Ureter (tissue), 1 donor: ENCODE data around the gene AHNAK2. TPM values are rescaled to one million over a fixed set of nuclear protein-coding genes. Genes with fewer than 3 reads are reported as not detected.
"Not testable (repeated sequence)": the region's sequence is repeated elsewhere in the genome, so short reads cannot be mapped to it uniquely, and the experiment has no call there.

Experiments used
- DNase-seq: peaks from one replicate; pipeline ENCODE4 v3.0.0-alpha.2; 2020; ENCODE audit warnings: low spot score
- total RNA-seq: library from RNA; stranded (reverse); gene quantifications from one replicate; pipeline ENCODE4 v1.2.4, GENCODE V29; 2023
- donor health status: DM: yes; HTN: yes; CAD: no.

Gene AHNAK2
- total RNA-seq, 1 donor from 2014 or later: 34.5 TPM

DNA sequence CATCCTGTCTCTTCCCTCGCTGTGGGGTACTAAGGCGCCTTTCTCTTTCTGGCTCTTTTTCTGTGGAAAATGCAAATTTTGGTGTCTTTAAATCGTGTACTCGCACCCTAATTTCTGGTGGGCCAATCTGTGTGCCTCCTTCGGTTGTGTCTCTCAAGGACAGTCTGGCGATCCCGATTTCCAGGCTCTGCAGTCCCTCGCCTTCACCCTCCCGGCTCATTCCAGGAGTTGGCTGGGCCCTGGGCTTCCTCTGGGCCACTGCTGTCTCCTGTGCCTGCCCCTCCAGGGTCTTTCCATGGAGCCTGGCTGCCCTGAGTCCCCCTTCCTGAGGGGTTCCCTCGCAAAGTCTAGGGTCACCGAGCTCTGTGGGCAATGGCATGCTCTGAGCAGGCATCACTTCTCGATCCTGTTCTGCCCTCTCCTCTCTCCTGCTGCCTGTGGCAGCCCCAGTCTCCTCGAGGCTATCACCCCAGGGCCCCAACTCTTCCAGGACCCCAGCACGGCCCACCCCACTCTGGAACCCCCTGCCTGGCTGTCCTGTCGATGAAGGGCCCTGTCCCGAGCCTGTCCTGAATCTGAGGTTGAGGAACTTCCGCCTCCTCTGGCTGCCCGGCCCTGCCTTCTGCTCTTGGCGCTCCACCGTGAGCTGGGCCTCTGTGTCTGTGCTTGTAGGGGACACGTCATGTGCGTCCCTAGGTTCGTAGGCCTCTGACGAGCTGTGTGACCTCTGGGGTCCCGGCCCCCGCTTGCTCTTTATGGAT is 24.1 kb downstream of the AHNAK2 start:
- DNase-seq: no peak

DNA sequence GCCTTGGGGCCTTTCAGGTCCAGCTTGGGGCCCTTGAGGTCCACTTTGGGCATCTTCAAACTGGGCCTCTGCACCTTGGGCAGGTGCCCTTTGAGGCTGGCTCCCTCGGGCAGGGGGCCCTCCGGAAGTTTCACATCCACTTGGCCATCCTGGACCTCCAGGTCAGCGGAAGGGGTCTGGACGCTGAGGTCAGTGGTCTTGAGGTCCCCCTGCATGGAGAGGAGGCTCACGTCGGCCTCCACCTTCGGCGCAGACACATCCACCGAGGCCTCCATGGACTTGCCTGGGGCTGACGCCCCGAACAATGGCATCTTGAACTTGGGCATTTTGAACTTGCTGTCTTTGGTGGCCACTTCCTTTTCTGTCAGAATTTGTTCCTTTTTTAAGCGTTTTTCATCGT is 25.1 kb downstream of the AHNAK2 start:
- no peak for DNase-seq

DNA sequence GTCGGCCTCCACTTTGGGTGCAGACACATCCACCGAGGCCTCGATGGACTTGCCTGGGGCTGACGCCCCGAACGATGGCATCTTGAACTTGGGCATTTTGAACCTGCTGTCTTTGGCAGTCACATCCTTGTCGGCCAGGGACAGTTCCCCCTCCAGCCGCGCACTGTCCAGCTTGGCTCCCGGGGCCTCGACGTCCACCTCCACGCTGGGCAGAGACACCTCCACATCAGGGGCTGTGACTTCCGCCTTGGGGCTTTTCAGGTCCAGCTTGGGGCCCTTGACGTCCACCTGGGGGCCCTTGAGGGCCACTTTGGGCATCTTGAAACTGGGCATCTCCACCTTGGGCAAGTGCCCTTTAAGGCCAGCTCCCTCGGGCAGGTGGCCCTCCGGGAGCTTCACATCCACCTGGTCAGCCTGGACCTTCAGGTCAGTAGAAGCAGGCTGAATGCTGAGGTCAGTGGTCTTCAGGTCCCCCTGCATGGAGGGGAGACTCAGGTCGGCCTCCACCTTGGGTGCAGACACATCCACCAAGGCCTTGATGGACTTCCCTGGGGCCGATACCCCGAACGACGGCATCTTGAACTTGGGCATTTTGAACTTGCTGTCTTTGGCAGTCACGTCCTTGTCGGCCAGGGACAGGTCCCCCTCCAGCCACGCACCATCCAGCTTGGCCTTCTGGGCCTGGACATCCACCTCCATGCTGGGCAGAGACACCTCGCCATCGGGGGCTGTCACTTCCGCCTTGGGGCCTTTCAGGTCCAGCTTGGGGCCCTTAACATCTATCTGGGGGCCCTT is 26.1 kb downstream of the AHNAK2 start:
- not testable (repeated sequence) for DNase-seq

DNA sequence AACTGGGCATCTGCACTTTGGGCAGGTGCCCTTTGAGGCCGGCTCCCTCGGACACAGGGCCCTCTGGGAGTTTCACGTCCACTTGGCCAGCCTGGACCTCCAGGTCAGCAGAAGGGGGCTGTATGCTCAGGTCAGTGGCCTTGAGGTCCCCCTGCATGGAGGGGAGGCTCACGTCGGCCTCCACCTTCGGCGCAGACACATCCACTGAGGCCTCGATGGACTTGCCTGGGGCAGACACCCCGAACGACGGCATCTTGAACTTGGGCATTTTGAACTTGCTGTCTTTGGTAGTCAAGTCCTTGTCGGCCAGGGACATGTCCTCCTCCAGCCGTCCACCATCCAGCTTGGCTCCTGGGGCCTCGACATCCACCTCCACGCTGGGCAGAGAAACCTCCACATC is 27.5 kb downstream of the AHNAK2 start:
- DNase-seq: not testable (repeated sequence)

DNA sequence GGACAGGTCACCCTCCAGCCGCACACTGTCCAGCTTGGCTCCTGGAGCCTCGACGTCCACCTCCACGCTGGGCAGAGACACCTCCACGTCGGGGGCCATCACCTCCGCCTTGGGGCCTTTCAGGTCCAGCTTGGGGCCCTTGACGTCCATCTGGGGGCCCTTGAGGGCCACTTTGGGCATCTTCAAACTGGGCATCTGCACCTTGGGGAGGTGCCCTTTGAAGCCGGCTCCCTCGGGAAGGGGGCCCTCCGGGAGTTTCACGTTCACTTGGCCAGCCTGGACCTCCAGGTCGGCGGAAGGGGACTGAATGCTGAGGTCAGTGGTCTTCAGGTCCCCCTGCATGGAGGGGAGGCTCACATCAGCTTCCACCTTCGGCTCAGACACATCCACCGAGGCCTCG is 28.2 kb downstream of the AHNAK2 start:
- DNase-seq: no peak

DNA sequence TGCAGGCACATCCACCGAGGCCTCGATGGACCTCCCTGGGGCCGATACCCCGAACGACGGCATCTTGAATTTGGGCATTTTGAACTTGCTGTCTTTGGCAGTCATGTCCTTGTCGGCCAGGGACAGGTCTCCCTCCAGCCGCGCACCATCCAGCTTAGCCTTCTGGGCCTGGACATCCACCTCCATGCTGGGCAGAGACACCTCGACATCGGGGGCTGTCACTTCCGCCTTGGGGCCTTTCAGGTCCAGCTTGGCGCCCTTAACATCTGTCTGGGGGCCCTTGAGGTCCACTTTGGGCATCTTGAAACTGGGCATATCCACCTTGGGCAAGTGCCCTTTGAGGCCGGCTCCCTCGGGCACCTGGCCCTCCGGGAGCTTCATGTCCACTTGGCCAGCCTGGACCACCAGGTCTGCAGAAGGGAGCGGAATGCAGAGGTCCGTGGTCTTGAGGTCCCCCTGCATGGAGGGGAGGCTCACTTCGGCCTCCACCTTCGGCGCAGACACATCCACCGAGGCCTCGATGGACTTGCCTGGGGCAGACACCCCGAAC is 28.7 kb downstream of the AHNAK2 start:
- not testable (repeated sequence) for DNase-seq

DNA sequence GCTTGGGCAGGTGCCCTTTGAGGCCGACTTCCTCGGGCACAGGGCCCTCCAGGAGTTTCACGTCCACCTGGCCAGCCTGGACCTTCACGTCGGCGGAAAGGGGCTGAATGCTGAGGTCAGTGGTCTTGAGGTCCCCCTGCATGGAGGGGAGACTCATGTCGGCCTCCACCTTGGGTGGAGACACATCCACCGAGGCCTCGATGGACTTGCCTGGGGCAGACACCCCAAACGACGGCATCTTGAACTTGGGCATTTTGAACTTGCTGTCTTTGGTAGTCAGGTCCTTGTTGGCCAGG is 29.5 kb downstream of the AHNAK2 start:
- DNase-seq: no peak

DNA sequence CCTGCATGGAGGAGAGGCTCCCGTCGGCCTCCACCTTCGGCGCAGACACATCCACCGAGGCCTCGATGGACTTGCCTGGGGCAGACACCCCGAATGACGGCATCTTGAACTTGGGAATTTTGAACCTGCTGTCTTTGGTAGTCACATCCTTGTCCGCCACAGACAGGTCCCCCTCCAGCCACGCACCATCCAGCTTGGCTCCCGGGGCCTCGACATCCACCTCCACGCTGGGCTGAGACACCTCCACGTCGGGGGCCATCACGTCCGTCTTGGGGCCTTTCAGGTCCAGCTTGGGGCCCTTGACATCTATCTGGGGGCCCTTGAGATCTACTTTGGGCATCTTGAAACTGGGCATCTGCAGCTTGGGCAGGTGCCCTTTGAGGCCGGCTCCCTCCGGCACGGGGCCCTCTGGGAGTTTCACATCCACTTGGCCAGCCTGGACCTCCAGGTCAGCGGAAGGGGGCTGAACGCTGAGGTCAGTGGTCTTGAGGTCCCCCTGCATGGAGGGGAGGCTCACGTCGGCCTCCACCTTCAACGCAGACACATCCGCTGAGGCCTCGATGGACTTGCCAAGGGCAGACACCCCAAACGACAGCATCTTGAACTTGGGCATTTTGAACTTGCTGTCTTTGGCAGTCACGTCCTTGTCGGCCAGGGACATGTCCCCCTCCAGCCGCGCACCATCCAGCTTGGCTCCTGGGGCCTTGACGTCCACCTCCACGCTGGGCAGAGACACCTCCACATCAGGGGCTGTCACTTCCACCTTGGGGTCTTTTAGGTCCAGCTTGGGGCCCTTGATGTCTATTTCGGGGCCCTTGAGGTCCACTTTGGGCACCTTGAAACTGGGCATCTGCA is 30.1 kb downstream of the AHNAK2 start:
- not testable (repeated sequence) for DNase-seq

DNA sequence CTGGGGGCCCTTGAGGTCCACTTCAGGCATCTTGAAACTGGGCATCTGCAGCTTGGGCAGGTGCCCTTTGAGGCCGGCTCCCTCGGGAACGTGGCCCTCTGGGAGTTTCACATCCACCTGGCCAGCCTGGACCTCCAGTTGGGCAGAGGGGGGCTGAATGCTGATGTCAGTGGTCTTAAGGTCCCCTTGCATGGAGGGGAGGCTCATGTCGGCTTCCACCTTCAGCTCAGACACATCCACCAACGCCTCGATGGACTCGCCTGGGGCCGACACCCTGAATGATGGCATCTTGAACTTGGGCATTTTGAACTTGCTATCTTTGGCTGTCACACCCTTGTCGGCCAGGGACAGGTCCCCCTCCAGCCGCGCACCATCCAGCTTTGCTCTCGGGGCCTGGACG is 31.0 kb downstream of the AHNAK2 start:
- not testable (repeated sequence) for DNase-seq

DNA sequence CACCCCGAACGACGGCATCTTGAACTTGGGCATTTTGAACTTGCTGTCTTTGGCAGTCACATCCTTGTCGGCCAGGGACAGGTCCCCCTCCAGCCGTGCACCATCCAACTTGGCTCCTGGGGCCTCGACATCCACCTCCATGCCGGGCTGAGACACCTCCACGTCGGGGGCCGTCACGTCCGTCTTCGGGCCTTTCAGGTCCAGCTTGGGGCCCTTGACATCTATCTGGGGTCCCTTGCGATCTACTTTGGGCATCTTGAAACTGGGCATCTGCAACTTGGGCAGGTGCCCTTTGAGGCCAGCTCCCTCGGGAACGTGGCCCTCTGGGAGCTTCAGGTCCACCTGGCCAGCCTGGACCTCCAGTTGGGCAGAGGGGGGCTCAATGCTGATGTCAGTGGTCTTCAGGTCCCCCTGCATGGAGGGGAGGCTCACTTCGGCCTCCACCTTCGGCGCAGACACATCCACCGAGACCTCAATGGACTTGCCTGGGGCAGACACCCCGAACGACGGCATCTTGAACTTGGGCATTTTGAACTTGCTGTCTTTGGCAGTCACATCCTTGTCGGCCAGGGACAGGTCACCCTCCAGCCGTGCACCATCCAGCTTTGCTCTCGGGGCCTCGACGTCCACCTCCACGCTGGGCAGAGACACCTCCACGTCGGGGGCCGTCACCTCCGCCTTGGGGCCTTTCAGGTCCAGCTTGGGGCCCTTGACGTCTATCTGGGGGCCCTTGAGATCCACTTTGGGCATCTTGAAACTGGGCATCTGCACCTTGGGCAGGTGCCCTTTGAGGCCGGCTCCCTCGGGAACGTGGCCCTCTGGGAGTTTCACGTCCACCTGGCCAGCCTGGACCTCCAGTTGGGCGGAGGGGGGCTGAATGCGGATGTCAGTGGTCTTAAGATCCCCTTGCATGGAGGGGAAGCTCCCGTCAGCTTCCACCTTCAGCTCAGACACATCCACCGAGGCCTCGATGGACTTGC is 31.9 kb downstream of the AHNAK2 start:
- DNase-seq: not testable (repeated sequence)

DNA sequence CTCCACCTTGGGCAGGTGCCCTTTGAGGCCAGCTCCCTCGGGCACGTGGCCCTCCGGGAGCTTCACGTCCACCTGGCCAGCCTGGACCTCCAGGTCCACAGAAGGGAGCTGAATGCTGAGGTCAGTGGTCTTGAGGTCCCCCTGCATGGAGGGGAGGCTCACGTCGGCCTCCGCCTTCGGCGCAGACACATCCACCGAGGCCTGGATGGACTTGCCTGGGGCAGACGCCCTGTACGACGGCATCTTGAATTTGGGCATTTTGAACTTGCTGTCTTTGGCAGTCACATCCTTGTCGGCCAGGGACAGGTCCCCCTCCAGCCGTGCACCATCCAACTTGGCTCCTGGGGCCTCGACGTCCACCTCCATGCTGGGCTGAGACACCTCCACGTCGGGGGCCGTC is 32.9 kb downstream of the AHNAK2 start:
- DNase-seq: not testable (repeated sequence)

DNA sequence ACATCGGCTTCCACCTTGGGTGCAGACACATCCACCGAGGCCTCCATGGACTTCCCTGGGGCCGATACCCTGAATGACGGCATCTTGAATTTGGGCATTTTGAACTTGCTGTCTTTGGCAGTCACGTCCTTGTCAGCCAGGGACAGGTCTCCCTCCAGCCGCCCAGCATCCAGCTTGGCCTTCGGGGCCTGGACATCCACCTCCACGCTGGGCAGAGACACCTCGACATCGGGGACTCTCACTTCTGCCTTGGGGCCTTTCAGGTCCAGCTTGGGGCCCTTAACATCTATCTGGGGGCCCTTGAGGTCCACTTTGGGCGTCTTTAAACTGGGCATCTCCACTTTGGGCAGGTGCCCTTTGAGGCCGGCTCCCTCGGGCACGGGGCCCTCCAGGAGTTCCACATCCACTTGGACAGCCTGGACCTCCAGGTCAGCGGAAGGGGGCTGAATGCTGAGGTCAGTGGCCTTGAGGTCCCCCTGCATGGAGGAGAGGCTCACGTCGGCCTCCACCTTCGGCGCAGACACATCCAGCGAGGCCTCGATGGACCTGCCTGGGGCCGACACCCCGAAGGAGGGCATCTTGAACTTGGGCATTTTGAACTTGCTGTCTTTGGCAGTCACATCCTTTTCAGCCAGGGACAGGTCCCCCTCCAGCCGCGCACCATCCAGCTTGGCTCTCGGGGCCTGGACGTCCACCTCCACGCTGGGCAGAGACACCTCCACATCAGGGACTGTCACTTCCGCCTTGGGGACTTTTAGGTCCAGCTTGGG is 33.6 kb downstream of the AHNAK2 start:
- DNase-seq: not testable (repeated sequence)

DNA sequence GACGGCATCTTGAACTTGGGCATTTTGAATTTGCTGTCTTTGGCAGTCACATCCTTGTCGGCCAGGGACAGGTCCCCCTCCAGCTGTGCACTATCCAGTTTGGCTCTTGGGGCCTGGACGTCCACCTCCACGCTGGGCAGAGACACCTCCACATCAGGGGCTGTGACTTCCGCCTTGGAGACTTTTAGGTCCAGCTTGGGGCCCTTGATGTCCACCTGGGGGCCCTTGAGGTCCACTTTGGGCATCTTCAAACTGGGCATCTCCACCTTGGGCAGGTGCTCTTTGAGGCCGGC is 34.2 kb downstream of the AHNAK2 start:
- not testable (repeated sequence) for DNase-seq

DNA sequence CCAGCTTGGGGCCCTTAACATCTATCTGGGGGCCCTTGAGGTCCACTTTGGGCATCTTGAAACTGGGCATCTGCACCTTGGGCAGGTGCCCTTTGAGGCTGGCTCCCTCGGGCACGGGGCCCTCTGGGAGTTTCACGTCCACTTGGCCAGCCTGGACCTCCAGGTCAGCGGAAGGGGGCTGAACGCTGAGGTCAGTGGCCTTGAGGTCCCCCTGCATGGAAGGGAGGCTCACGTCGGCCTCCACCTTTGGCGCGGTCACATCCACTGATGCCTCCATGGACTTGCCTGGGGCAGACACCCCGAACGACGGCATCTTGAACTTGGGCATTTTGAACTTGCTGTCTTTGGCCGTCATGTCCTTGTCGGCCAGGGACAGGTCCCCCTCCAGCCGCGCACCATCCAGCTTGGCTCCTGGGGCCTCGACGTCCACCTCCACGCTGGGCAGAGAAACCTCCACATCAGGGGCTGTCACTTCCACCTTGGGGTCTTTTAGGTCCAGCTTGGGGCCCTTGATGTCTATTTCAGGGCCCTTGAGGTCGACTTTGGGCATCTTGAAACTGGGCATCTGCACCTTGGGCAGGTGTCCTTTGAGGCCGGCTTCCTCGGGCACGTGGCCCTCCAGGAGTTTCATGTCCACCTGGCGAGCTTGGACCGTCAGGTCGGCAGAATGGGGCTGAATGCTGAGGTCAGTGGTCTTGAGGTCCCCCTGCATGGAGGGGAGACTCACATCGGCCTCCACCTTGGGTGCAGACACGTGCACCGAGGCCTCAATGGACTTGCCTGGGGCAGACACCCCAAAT is 34.8 kb downstream of the AHNAK2 start:
- not testable (repeated sequence) for DNase-seq

DNA sequence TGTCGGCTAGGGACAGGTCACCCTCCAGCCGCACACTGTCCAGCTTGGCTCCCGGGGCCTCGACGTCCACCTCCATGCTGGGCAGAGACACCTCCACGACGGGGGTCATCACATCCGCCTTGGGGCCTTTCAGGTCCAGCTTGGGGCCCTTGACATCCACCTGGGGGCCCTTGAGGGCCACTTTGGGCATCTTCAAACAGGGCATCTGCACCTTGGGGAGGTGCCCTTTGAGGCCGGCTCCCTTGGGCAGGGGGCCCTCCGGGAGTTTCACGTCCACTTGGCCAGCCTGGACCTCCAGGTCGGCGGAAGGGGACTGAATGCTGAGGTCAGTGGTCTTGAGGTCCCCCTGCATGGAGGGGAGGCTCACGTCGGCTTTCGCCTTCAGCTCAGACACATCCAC is 35.6 kb downstream of the AHNAK2 start:
- no peak for DNase-seq

DNA sequence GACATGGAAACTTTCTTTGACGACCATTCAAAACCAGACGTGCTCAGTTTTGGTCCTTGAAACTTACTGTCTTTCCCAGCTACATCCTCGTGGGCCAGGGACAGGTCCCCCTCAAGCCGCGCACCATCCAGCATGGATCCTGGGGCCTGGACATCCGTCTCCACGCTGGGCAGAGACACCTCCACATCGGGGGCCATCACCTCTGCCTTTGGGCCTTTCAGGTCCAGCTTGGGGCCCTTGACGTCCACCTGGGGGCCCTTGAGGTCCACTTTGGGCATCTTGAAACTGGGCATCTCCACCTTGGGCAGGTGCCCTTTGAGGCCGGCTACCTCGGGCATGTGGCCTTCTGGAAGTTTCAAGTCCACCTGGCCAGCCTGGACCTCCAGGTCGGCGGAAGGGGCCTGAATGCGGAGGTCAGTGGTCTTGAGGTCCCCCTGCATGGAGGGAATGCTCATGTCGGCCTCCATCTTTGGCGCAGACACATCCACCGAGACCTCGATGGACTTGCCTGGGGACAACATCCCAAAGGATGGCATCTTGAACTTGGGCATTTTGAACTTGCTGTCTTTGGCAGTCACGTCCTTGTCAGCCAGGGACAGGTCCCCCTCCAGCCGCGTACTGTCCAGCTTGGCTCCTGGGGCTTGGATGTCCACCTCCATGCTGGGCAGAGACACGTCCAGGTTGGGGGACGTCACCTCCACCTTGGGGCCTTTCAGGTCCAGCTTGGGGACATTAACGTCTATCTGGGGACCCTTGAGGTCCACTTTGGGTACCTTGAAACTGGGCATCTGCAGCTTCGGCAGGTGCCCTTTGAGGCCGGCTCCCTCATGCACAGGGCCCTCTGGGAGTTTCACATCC is 36.4 kb downstream of the AHNAK2 start:
- no peak for DNase-seq

DNA sequence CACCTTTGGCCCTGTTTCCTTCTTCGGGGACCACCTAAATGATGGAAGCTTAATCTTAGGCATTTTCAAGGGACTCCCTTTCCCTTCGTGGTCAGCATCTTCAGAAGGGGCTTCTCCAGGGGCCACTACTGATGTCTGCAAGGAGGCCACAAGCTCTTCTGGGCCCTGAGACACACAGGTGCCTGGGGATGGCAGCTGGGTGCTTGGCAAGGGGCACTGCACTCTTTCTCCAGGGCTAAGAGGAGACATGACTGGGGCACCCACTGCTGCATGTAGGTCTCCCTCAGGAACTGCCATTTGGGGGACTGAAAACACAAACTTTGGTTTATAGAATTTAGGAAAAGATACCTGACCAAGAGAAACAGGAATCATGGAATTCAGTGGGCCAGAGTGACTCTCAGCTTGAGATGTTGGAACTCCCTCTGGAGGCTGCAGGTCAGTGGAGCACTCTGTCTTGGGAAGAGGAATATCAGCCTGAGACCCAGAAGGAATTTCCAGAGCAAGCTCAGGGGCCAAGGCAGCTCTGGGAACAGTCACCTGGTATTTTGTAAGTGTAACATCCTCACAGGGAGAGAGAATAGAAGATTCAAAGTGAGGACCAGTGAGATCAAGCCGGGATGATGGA is 37.5 kb downstream of the AHNAK2 start:
- DNase-seq: no peak
